Measurements from ENCODE around the gene TXLNB. TPM values are rescaled to one million over a fixed set of nuclear protein-coding genes. Genes with fewer than 3 reads are reported as not detected.

The TXLNB gene
- total and polyA plus RNA-seq, 2 experiments from 2014 or later: 0.37 to 0.50 TPM

DNA sequence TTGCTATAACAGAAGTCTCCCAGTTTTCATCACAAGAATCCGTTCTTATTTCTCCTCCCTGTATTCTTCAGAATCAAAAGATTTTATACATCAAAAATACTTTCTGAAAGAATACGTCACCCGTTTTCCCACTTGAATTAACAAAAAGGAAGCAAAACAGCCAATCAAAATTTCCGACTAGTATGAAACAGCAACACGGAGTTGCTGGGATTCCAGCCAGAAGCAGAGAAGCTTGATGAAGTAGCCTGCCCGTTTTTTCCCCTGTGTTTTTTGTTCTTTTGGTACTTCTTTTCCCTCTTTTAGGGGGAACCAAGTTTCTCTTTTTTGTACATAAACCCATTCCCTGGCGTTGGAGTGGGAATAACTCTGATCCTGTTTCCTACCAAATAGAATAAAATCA lies 14.6 kb downstream of the TXLNB start:
- Histone ChIP-seq H3K4me3 (no peak overlapping the region), H4K20me1 (ENCODE audit: insufficient read depth, poor library complexity, severe bottlenecking) (no peaks in the 10 kb centered on the region), H3K27me3 (no peaks in the 10 kb centered on the region), H3K36me3 (replicated peaks; ENCODE audit: insufficient read depth, low read depth) (no peaks in the 10 kb centered on the region), H3K9me2 (replicated peaks; ENCODE audit: insufficient read depth) (no peaks in the 10 kb centered on the region), H3K4me2 (no peak overlapping the region), H3K4me1 (ENCODE audit: insufficient read depth) (no peaks in the 10 kb centered on the region), H2AFZ (no peak overlapping the region), H3K9me3 (ENCODE audit: low read depth) (no peaks in the 10 kb centered on the region), H3K27ac (no peak overlapping the region), H3K79me2 (no peaks in the 10 kb centered on the region)
- no peak for DNase-seq (ENCODE audit: low spot score)
- WGBS (ENCODE audit: low lambda C conversion rate, missing lambda C conversion rate): 92% methylated on average over 7 of the region's 7 CpGs
- no peak for TF ChIP-seq EZH2phosphoT487 (IDR thresholded peaks at IDR 0.05; ENCODE audit: low read depth, severe bottlenecking, unreplicated experiment)
- TF ChIP-seq EZH2 (IDR thresholded peaks at IDR 0.05; ENCODE audit: borderline replicate concordance): no peak
- TF ChIP-seq, protein P1, sequence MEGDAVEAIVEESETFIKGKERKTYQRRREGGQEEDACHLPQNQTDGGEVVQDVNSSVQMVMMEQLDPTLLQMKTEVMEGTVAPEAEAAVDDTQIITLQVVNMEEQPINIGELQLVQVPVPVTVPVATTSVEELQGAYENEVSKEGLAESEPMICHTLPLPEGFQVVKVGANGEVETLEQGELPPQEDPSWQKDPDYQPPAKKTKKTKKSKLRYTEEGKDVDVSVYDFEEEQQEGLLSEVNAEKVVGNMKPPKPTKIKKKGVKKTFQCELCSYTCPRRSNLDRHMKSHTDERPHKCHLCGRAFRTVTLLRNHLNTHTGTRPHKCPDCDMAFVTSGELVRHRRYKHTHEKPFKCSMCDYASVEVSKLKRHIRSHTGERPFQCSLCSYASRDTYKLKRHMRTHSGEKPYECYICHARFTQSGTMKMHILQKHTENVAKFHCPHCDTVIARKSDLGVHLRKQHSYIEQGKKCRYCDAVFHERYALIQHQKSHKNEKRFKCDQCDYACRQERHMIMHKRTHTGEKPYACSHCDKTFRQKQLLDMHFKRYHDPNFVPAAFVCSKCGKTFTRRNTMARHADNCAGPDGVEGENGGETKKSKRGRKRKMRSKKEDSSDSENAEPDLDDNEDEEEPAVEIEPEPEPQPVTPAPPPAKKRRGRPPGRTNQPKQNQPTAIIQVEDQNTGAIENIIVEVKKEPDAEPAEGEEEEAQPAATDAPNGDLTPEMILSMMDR (IDR thresholded peaks at IDR 0.05; ENCODE audit: poor library complexity): no peak

GRCh38 chr6:139275279-139276055 lies 16.3 kb downstream of the TXLNB start:
- 80% methylated on average over 4 of the region's 4 CpGs for WGBS (ENCODE audit: low lambda C conversion rate, missing lambda C conversion rate)

DNA sequence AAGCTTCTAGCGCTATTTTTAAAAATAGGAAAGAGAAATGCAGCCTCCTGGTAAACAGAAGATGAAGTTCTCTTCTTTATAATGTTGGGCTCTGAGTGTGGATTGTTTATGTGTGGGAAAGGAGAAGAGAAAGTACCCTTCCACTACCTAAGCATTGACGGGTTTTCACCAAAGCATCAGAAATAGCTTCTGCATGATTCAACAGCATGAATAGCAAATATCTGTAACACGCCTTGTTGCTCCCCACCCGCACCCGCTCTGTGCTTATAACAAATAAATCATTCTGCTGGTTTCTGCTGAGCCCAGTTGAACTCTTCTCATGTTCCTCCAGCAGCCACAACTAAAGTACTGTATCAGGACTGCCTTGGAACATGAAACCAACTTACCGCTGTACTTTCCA lies 20.7 kb downstream of the TXLNB start:
- no peak for DNase-seq (ENCODE audit: low spot score)
- Histone ChIP-seq H3K9me2 (replicated peaks; ENCODE audit: insufficient read depth) (no peaks in the 10 kb centered on the region), H2AFZ (no peak overlapping the region), H3K79me2 (no peaks in the 10 kb centered on the region), H3K4me1 (ENCODE audit: insufficient read depth) (no peaks in the 10 kb centered on the region), H3K36me3 (replicated peaks; ENCODE audit: insufficient read depth, low read depth) (no peaks in the 10 kb centered on the region), H4K20me1 (ENCODE audit: insufficient read depth, poor library complexity, severe bottlenecking) (no peaks in the 10 kb centered on the region), H3K27me3 (no peaks in the 10 kb centered on the region), H3K4me2 (no peak overlapping the region), H3K9me3 (ENCODE audit: low read depth) (no peaks in the 10 kb centered on the region), H3K4me3 (no peak overlapping the region), H3K27ac (no peak overlapping the region)
- 75% methylated on average over 6 of the region's 6 CpGs for WGBS (ENCODE audit: low lambda C conversion rate, missing lambda C conversion rate)
- no peak for TF ChIP-seq EZH2 (IDR thresholded peaks at IDR 0.05; ENCODE audit: borderline replicate concordance)
- TF ChIP-seq, protein P1 (IDR thresholded peaks at IDR 0.05; ENCODE audit: poor library complexity): no peak
- no peak for TF ChIP-seq EZH2phosphoT487 (IDR thresholded peaks at IDR 0.05; ENCODE audit: low read depth, severe bottlenecking, unreplicated experiment)

More at GRCh38 chr6:139275279-139276055, 16.3 kb downstream of the TXLNB start:
- Histone ChIP-seq H3K4me1 (ENCODE audit: insufficient read depth) (no peaks in the 10 kb centered on the region), H3K4me2 (no peak overlapping the region), H3K27ac (no peak overlapping the region), H3K36me3 (replicated peaks; ENCODE audit: insufficient read depth, low read depth) (no peaks in the 10 kb centered on the region), H3K9me2 (replicated peaks; ENCODE audit: insufficient read depth) (no peaks in the 10 kb centered on the region), H2AFZ (no peak overlapping the region), H3K9me3 (ENCODE audit: low read depth) (no peaks in the 10 kb centered on the region), H3K4me3 (no peak overlapping the region), H4K20me1 (ENCODE audit: insufficient read depth, poor library complexity, severe bottlenecking) (no peaks in the 10 kb centered on the region), H3K27me3 (no peaks in the 10 kb centered on the region), H3K79me2 (no peaks in the 10 kb centered on the region)
- no peak for DNase-seq (ENCODE audit: low spot score)
- TF ChIP-seq EZH2 (IDR thresholded peaks at IDR 0.05; ENCODE audit: borderline replicate concordance): no peak
- TF ChIP-seq, protein P1 (IDR thresholded peaks at IDR 0.05; ENCODE audit: poor library complexity): no peak
- no peak for TF ChIP-seq EZH2phosphoT487 (IDR thresholded peaks at IDR 0.05; ENCODE audit: low read depth, severe bottlenecking, unreplicated experiment)

All from hepatocyte (in vitro differentiated cells).